HCEC 1CT (cell line): ENCODE measurements around the gene TSFM.

ENCODE experiments used
- DNase-seq: peaks from one replicate; pipeline ENCODE4 v3.0.0-alpha.2; 2017

TSFM gene

DNA sequence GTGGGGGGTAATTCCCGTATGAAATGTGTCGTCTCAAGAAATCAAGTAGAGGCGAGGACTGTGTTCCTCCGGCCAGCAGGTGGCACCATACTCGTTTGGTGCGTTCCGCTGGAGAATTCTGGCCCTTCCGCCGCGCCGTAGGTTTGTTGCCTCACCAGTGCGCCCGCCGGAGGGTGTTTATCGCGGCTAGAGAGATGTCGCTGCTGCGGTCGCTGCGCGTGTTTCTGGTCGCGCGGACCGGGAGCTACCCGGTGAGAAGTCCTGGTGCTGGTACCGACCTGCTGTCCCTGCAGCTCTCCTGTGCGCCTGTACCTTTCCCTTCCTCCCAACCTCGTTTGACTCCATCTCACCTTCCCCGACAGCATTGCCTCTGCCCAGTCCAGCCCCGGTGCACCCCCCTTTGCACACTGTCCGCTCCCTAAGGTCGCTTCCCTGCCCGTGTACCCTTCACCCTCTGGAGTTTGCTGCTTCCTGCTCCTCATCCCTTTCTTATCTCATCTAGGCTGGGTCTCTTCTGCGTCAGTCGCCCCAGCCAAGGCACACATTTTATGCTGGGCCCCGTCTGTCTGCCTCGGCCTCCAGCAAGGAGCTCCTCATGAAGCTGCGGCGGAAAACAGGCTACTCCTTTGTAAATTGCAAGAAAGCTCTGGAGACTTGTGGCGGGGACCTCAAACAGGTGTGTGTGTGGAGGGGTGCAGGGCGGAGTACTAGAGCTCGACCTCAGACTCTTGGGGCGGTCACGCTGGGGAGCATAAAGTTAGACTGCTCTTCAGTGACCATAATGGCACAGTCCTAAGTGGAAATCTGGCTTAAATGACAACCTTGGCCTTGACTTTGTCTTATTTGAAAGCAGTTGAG is at the start of gene TSFM:
Gene TSFM (plus strand): TSS at position 180 of the 858 bp plus-strand sequence. CDS start 15 bp downstream, at position 195.
- DNase-seq, result peak; percentile 92

DNA sequence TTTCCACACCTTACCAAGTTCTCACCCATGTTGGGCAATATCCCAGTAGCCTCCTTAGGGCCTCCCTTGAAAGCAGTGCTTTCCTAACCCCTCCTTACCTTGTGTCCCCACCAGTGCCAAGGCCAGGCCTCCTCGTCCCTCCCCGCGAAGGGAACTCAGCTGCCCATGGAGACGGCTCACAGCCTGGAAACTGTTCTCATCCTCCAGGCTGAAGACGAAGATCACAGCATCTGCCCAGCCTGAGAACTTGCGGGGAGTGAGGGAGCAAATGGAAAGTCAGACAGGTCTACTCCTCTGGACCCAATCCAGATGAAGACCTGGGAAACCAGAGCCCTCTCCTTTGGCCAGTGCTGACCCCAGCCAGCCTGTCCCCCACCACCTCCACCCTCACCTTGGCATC is 48.7 kb upstream of the TSFM start:
- DNase-seq, result no peak

DNA sequence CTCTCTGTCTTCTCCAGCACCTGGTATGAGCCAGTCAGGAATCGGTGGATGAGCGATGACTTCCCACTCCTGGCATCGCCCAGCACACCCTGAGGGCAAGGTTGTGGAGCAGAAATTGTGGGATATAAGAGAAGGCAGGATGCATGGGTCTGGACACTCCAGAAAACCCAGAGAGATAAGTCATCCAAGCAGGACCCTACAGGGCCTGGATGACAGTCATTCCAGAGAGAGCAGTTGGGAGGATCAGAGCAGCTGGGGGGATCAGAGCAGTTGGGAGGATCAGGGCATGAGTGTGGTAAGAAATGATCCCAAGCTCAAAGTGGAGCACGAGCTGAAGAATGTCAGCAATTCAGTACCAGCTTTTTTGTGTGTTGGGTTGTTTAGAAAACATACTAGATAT is 48.0 kb upstream of the TSFM start:
- no peak for DNase-seq

DNA sequence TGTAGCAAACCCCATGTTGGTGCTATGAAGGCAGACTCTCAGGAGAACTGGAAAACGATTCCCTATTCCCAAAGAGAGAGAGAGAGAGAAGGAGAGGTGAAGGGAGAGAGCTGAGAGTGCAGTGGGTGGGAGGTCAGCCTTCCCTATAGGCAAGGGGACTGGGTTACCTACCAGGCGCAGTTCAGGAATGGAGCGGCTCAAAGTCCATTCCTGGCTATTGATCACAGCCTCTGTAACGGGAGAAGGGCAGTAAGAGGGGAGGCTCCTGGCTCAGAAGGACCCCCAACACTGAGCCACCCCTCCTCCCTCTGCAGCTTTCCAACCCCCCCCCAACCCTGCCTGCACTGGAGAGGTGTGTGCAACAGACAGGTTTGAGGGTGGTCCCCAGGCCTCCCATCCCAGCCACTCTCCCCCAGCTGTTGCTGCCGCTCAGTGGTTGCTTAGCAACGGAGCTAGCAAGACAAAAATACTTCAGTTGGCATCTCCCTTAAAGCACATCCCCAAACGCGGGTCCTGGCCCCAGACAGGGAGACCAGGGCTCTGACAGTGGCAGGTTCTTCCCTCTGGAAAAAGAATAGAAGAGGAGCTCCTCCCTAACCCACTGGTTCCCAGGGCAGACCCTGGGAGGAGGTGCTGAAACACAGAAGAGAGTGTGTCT is 47.3 kb upstream of the TSFM start:
- no peak for DNase-seq

DNA sequence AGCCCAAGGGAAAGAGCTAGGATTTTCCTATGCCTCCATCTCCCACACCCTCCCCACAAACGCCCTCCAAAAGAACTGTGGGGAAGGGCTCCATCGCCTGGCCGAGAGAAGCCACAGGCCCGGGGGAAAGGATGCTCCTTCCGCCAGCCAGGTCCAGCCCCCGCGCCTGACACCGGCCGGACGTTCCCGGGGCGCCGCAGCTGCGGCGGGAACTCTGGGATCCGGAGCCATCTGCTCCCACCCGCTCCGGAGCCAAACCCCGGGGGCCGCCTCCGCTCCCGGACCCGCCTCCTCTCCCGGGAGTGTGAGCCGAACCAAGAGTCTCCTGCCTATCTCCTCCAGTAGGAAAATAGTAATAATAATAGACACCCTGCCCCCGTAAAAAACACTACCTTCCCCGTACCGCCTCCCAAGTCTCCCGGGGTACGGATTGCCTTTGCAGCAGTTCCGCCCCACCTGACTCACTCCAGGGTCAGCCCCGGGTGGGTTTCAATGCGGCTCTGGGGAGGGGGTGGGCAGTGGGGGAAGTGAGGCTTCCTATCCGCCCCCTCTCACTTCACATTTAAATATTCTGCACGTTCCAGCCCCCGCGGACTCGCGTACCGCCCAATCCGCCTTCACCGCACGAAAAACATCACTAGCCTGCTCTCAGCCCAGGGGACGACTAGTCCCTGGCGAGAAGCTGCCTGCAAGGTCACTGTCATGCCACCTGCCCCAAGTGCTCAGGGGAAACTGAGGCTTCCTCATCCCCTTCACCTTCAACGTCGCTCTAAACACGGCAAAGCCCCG is 46.4 kb upstream of the TSFM start:
- peak; percentile 57 for DNase-seq

DNA sequence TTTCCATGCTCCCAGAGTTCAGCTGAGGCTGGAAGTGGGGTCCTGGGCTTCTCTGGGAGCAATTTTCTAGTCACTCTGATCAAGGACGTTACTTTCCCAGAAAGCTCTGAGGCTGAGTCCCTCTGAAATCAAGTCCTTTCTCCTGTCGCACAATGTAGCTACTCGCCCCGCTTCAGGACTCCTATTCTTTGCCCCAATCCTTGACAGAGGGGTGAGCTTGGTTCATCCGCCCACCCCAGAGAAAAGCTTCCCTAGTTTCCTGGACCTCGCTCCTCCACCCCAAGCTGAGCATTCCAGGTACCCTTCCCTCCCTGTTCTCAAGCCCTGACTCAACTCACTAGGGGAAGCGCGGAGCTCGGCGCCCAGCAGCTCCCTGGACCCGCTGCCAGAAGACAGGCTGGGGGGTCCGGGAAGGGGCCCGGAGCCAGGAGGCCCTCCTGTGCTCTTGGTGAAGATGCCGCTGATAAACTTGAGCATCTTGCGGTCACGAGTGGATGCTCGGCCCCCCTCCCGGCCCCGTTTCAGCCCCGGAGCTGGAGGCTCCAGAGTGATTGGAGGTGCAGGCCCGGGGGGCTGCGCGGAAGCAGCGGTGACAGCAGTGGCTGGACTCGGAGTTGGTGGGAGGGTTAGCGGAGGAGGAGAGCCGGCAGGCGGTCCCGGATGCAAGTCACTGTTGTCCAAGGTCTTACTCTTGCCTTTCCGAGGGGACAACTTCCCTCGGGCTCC is 45.7 kb upstream of the TSFM start:
- DNase-seq, result no peak

DNA sequence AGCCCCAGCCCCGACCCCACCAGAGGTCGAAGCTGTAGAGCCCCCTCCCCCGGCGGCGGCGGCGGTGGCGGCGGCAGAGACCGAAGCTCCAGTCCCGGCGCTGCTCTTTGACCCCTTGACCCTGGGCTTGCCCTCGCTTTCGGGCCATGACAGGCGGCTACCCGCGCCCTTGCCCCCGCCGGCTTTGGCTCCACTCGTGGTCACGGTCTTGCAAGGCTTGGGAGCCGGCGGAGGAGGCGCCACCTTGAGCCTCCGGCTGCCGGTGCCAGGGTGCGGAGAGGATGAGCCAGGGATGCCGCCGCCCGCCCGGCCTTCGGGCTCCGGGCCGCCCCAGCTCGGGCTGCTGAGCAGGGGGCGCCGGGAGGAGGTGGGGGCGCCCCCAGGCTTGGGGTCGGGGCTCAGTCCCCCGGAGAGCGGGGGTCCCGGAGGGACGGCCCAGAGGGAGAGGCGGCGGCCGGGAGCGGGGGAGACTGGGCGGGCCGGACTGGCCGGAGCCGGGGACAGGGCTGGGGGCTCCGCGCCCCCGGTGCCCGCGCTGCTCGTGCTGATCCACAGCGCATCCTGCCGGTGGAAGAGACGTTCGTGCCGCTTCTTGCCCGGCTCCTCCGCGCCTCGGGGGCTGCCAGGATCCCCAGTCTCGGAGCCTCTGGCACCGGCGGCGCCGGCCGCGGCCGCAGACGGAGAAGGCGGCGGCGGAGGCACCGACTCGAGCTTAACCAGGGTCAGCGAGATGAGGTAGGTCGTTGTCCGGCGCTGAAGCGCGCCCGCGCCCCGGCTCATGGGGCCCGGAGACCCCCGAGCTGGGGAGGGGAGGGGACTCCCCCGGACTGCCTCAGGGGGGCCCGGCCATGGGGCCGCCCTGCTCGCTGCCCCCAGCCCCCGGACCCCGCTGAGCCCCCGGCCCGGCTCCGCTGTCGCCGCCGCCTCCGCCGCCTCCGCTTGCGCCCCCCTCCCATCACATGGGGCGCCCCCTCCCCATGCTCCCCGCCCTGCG is 44.8 kb upstream of the TSFM start:
- no peak for DNase-seq

DNA sequence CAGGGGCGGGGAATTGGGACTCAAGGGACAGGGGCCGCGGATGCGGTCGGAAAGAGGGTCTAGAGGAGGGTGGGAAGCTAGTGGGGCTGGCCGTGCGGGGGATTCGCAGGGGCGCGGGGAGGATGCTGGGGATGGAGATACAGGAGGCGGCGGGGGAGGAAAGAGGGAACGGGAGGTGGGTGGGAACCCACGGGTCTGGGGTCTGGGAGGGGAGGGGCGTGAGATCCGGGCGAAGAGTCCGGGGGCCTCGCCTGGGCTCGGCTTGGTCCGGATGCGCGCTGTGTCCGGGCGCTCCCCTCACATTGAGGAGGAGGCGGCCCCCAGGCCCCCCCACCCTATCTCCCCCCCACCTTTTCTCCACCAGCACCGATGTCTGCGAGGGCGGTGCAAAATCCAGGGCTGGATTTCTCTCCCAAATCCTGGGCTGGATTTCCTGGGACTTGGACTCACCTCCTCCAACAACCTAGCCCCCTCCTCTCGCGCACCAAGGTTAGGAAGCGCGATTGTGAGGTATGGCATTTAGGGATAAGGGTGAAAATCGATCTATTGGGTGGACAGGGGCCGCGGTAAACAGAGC is 43.8 kb upstream of the TSFM start, which contains the start of gene AGAP2:
Gene AGAP2 (minus strand): TSS at position 82 of the 577 bp plus-strand sequence. CDS start 496 bp downstream, outside the sequence.
- DNase-seq, result no peak

DNA sequence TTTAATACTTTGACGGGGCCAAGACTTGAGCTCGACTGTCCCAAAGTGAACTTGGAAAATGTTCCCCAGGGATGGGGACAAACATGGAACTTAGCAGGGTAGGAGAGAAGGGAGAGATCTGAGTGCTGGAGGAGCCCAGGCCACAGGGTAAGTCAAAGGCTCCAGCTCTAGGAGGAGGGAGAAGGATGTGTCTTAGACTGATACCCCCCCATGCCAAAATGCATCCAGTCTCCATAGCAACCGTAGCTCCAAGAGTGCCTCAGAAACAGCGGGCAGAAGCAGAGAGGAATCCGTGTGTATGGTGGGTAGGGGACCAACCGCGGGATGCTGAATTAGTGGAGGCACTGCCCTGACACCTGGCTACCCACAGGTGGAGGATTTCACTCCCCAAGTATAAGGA is 43.2 kb upstream of the TSFM start:
- no peak for DNase-seq

DNA sequence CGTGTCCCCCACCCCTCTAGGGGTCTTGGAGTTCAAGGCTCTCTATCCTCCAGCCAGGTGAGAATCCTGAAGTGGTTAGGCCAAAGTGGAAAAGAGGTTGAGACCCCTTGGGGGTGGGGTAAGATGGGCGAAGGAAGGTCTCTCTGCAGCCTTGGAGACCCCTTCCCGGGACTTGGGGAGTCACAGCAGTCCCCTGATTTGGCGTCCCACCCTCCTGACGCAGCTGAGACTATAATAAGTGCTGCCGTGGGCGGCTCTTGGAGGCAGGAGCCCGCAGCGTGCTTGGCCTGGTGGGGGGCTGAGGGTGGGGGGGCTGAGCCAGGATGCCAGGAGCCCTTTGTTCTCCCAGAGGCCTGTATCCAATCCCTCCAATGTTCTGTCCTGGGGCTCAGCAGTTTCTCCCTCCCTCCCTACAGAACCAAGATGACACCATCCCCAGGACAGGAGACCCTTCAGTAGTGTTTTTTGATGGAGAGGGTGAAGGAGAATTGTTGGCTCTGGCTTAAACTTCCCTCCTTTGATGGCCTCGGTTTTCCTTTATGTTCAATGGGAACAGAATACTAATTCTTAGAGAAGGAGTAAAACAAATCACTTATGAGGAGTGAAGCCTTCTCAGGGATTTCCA is 42.6 kb upstream of the TSFM start:
- DNase-seq, result no peak

DNA sequence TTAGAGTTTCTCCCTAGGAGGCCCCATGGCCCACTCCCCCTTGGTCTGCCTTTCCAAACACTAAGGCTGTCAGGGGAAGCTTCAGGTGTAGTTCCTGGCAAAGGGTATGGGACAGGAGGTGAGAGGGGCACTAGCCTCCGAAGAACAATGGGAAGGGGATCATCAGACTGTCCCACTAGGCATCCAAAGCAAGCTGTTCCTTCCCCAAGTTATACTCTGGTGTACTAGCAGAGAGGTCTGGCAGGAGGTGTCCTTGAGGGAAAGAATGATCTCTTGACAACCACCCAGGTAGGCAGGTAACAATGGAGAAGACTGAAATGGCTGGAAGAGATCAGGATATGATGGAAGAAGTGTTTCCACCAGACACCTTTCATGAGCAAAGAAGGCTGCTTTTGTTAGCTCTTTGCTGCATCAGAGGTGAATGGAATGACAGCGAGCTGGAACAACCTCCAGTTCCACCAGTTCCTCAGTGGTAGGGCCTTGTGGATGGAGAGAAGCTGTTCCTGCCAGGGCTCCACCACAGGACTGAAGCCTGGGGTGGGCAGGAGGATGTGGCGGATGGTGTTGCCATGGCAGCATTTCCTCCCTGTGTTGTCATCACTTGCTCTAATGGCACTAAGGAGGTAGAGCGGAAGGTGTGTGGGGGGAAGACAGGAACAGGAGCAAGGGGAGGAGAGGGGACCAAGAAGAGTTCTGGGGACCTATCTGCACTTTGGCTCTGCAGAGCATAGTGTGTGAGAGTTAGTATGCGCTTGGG is 41.8 kb upstream of the TSFM start:
- DNase-seq, result no peak

DNA sequence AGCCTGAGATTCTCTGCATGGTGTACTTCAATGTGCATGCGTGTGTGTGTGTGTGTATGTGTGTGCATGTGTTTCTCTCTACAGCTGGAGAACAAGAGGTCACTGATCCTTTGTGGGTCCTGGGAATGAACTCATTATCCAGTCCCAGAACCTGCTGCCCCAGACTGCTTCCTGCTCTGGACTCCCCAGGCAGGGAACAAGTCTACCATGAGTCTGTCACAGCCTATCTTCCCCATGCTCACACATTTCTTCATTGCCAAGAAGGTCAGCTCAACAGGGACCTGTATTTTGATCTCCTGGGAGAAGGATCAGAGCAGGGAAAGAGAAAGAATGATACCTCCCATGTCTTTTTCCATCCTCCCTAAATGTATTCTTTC is 41.2 kb upstream of the TSFM start:
- no peak for DNase-seq

DNA sequence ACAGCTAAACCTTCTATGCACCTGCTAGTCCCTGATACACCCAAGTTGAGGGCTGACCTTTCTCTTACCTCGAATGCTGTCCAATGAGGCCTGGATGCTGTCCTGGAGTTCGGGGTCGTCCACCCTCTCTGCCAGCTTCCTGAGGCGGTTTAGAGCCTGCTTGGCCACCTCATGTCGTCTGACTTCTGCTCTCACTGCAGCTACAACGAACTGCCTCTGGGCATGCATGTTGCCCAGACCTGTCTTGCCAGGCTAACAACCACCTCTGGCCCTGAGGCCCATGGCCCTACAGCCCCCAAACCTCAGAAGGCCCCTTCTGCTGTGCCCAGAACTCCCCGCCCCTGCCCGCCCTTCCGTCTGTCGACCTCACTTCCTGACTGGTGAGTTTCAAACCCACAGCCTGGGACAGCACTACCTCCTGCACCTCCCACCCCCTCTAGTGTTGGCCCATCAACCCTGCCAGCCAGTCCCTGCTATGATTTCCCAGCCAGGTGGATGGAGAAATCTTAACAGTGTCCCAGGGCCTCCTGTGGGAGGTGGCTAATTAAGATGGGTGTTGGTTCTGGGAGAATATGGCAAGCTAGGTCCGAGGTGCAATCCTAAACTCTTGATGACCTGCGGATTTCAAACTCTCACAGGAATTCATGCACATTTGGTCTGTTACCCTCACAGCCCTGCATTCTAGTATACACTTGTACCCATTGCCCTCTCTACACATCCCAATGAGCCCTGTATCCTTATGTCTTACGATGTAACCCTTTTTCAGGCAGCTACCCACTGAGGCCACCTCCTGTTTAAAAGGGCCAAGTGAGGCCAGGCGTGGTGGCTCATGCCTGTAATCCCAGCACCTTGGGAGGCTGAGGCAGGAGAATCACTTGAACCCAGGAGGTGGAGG is 40.5 kb upstream of the TSFM start:
- DNase-seq, result no peak

DNA sequence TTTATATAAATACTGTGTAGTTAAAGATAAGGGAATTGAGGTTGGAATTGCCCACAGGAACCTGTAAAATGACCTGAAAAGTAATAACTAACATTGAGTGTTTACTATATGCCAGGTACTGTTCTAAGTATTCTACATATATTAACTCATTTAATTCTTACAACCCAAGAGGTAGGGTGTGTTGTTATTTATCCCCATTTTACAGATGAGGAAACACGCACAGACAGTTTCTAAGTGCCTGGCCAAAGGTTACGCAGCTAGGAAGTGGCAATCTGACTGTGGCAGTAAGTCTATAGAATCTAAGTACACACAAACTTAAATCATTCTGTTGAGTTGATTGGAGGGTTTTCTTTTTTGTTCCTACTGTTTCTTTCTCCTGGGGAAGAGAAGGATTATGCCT is 38.8 kb upstream of the TSFM start:
- DNase-seq, result no peak

DNA sequence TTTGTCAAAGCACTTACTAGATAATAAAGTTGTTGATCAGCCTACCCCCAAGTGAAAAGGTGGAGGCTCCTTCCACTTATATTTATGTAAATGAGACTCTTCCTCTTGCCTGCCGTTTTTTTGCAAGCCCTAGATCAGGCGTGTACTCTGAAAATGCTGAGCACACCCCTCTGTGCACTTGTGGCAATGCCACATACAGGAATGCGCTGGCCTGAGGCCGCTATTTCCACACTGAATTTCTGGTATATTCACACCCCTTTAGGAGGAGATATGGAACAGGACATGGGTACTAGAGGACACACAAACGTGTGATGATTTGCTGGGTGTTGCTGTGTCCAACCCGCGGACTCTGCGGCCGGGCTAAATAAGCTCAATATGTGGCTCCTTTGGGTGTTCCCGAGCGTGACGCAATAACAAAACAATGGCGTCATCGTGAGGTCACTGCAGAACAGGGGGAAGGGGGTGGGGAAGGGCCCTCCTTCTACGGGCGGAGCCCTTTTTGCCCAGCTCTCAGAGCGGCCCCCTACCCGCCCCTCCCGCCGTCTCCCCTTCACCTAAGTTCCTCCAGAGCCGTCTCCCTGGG is 38.3 kb upstream of the TSFM start:
- DNase-seq, result no peak

DNA sequence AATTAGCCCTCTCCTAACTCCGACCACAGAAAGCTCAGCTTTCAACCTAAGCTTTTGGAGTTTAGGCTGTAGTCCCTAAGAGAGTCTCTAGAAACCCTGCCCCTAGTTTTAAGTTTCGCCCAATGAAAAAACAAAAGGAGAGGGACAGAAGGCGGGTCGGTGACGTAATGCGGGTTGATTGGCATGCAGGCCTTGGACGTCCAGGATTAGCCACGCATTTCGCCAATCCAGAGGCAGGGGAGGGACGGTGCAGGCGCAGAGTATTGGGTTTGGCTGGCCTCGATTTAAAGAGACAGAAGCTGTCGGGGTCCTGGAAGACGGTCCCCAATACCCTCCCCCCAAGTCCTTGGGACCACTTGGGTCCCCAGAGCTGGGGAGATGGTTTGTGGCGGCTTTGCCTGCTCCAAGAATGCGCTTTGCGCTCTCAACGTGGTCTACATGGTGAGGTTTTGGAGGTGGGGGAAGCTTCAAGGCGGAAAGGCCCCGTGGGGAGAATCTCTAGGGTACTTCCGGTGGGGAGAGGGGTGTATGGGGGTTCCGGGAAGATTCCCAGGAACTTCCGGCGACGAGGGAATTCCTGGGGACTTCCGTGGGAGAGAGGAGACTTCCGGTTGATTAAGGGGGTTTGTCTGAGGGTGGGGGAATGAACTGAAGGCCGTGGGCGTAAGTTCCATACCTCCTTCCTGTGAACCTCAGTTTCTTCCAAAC is 37.7 kb upstream of the TSFM start, which contains the start of gene TSPAN31:
Gene TSPAN31 (plus strand): TSS at position 263 of the 708 bp plus-strand sequence. CDS start 116 bp downstream, at position 379.
- DNase-seq, result peak; percentile 96

DNA sequence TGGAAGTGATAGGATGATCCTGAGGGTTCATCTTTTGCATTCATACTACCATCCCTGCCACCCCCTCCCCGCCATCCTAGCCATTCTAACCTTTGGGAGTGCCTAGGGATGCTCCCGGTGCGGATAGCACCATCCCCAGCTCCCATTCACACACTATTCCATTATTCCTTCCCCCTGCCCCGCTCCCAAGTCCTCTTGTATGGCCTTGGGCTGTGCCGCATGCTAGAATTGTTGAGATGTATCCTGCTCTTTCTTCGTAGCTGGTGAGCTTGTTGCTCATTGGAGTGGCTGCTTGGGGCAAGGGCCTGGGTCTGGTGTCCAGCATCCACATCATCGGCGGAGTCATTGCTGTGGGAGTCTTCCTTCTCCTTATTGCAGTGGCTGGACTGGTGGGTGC is 37.1 kb upstream of the TSFM start:
- no peak for DNase-seq

DNA sequence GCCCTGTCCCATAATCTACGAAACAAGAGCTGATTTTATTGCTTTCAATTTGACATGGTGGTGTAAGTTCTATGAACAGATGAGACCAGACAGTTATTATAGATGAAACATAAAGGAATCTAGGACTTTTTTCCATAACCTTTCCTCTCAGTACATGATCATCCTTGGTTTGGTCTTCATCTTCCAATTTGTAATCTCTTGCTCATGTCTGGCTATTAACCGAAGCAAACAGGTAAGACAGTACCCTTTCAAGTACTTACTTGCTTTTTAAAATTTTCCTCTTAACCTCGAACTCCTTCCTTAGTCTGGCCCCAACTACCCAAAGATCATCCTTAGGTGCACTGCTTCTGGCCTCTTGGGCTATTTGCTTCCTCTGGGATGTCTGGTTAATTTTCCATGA is 36.6 kb upstream of the TSFM start:
- DNase-seq, result no peak
